Measurements from ENCODE around the gene NVL.

NVL gene

GRCh38 chr1:224192082-224192788 lies 137.7 kb downstream of the NVL start:
- DNase-seq = no peak

DNA sequence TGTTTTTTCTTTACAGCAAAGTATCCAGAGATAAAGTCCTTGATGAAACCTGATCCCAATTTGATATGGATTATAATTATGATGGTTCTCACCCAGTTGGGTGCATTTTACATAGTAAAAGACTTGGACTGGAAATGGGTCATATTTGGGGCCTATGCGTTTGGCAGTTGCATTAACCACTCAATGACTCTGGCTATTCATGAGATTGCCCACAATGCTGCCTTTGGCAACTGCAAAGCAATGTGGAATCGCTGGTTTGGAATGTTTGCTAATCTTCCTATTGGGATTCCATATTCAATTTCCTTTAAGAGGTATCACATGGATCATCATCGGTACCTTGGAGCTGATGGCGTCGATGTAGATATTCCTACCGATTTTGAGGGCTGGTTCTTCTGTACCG lies 140.4 kb downstream of the NVL start:
- DNase-seq = no peak

GRCh38 chr1:224188286-224188685 lies 141.7 kb downstream of the NVL start:
- no peak for DNase-seq

- DNase-seq = no peak
Measured at GRCh38 chr1:224185208-224185607, 144.8 kb downstream of the NVL start.

- peak; percentile 63 for DNase-seq
Measured at GRCh38 chr1:224183591-224184312, 146.2 kb downstream of the NVL start.

DNA sequence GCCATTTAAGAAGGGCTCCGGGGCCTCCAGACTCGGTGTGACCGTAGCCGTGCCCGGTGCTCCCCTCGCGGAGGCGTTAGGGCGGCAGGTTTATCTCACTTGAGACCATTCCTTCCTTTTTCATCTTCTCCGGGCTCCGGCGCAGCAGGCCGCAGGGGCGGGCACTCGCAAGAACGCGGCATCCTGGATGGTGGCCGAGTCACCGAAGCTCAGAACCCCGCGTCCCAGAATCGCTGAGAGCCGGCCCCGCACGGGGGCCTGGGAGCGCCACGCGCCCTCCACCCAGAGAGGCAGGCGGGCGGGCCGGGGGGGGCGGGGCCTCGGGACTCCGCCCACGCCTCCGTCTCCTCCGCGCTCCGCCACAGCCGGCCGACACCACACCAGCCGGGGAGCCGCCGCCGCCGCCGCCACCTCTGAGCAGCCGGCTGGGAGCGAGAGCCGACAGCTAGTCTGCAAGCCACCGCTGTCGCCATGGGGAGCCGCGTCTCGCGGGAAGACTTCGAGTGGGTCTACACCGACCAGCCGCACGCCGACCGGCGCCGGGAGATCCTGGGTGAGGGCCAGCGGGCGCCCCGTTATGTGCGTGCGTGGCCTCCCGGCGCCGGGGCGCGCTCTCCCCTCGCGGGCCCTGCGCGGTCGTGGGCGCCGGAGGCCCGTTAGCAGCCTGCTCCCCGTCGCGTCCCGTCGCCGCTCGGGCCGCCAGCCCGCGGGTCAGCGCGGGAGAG lies 146.9 kb downstream of the NVL start, which contains the start of gene DEGS1:
Gene DEGS1, plus strand, starts transcription at position 375 of the 725 bp plus-strand sequence. Its CDS starts 97 bp downstream, at position 472.
- peak; percentile 87 for DNase-seq

DNA sequence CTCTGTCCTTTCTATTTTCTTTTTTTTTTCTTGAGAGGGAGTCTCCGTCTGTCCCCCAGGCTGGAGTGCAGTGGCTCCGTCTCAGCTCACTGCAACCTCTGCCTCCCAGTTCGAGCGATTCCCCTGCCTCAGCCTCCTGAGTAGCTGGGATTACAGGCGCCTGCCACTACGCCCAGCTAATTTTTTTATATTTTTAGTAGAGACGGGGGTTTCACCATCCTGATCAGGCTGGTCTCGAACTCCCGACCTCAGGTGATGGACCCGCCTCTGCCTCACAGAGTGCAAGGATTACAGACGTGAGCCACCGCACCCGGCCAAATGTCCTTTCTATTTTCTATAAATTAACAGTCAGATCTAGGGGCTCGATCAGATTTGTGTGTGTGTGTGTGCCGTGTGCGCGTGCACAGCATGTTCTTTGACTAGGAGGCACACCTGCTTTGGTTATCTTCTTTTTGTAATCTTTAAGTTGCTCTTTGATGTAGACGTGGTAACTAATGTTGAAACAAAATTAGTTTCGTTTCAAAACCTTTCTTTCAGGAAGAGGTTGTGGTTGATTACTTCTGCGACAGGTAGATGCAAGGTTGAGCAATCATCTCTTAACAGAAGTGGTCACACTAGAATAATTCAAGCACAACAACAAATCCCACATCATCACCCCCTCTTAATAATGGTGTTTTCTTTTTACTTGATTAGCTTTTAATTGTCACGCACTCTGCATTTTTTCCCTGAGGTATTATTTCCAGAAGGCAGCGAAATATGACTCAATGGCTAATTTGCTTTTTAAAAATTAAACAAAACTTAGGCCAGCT lies 147.7 kb downstream of the NVL start:
- DNase-seq = no peak

- DNase-seq = no peak
Measured at GRCh38 chr1:224181453-224181810, 148.5 kb downstream of the NVL start.

DNA sequence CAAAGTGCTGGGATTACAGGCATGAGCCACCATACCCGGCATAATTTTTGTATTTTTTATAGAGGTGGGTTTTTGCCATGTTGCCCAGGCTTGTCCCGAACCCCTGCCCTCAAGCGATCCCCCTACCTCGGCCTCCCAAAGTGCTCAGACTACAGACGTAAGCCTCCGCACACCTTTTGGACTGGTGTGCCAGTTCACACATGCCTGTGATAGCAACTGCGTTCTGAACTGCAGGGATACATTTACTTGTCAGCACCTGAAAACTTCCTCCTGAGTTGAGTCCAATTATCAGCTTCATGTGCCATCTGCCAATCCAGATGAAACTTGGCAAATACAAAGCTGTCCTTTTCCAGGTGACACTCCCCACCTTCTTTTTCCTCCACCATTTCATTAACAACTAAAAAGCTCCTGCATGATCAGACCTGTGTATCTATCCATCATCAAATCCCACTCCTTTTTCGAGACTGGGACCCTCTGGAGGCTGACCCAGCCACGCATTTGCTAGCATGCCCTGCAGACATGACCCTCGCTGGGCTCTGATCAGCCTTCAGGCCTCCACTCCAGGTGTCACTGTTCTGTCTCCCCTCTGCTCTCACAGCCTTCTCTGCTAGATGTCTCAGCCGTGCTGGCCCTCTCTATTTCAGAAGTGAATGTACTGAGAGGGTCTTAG lies 149.1 kb downstream of the NVL start:
- no peak for DNase-seq

DNA sequence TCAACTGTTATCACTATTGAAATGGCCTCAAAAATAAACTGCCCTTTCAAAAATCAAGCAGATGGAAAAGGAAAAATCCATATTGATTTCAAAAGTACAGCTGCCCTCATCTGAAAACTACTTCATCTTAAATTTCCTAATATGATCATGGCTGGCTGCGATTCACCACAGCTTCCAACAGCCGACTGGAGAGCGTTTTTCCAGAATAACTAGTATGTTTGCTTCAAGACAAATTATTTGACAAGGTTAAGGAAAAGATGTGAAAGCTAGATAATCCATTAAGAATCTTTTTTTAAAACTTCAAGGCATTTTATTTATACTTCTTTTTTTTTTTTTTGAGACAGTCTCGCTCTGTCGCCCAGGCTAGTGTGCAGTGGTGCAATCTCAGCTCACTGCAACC lies 151.1 kb downstream of the NVL start:
- DNase-seq = no peak

- no peak for DNase-seq
Measured at GRCh38 chr1:224177356-224177999, 152.5 kb downstream of the NVL start.

Measured in NK-92 treated with Interleukin-12 subunit alpha and Interleukin-12 subunit beta, amount 100 ng/mL, for 24 hours (cell line).